GM23248 (cell line): ENCODE measurements around the gene POLD3. TPM values are rescaled to one million over a fixed set of nuclear protein-coding genes. Genes with fewer than 3 reads are reported as not detected.

Experiments
- DNase-seq: peaks from one replicate; pipeline ENCODE4 v3.0.0-alpha.2; 2015
- H2AFZ ChIP-seq: fragments of 200-600 bp; sonication (generic); 2 replicates; pipeline ENCODE4 v1.6.1; 2016; ENCODE audit warnings: antibody characterized with exemption
- H3F3A ChIP-seq: fragments of 200-600 bp; sonication (generic); 2 replicates; pipeline ENCODE4 v1.6.1; 2016; ENCODE audit warnings: mild to moderate bottlenecking, antibody characterized with exemption, mixed run types; ENCODE audit not compliant: insufficient read depth
- H3K27ac ChIP-seq: fragments of 200-600 bp; sonication (generic); 2 replicates; pipeline ENCODE4 v1.5.1; 2016; ENCODE audit warnings: mild to moderate bottlenecking
- H3K27me3 ChIP-seq: fragments of 200-600 bp; sonication (generic); replicated peaks from 2 replicates; pipeline ENCODE4 v1.6.1; 2016; ENCODE audit warnings: mild to moderate bottlenecking; ENCODE audit not compliant: insufficient read depth
- H3K36me3 ChIP-seq: fragments of 200-600 bp; sonication (generic); 2 replicates; pipeline ENCODE4 v1.6.1; 2016; ENCODE audit warnings: low read depth, mild to moderate bottlenecking
- H3K4me1 ChIP-seq: fragments of 200-600 bp; sonication (generic); 2 replicates; pipeline ENCODE4 v1.6.1; 2016; ENCODE audit warnings: mild to moderate bottlenecking; ENCODE audit not compliant: insufficient read depth
- H3K4me2 ChIP-seq: fragments of 200-600 bp; sonication (generic); one replicate; pipeline ENCODE4 v1.6.1; 2016; ENCODE audit warnings: mild to moderate bottlenecking; ENCODE audit not compliant: unreplicated experiment
- H3K4me3 ChIP-seq: fragments of 200-600 bp; sonication (generic); 2 replicates; pipeline ENCODE4 v1.5.1; 2016; ENCODE audit warnings: mild to moderate bottlenecking
- H3K79me2 ChIP-seq: fragments of 200-600 bp; sonication (generic); 2 replicates; pipeline ENCODE4 v1.6.1; 2016; ENCODE audit warnings: mild to moderate bottlenecking; ENCODE audit not compliant: insufficient read depth
- H3K9ac ChIP-seq: fragments of 200-600 bp; sonication (generic); 2 replicates; pipeline ENCODE4 v1.6.1; 2016; ENCODE audit warnings: mild to moderate bottlenecking
- H3K9me2 ChIP-seq: fragments of 200-600 bp; sonication (generic); 2 replicates; pipeline ENCODE4 v1.6.1; 2016; ENCODE audit warnings: mixed run types, mild to moderate bottlenecking, moderate library complexity; ENCODE audit not compliant: insufficient read depth
- H3K9me3 ChIP-seq: fragments of 200-600 bp; sonication (generic); one replicate; pipeline ENCODE4 v1.6.1; 2017; ENCODE audit warnings: low read depth
- H4K20me1 ChIP-seq: fragments of 200-600 bp; sonication (generic); 2 replicates; pipeline ENCODE4 v1.6.0; 2016; ENCODE audit not compliant: insufficient read depth
- EZH2 ChIP-seq: fragments of 200-600 bp; sonication (generic); IDR thresholded peaks from 2 replicates; pipeline ENCODE4 v1.6.1; 2018; ENCODE audit warnings: antibody characterized with exemption, mild to moderate bottlenecking; ENCODE audit not compliant: insufficient read depth, poor library complexity, severe bottlenecking
- EZH2phosphoT487 ChIP-seq: fragments of 200-600 bp; sonication (generic); IDR thresholded peaks from 2 replicates; pipeline ENCODE4 v1.6.1; 2018; ENCODE audit warnings: antibody characterized with exemption, moderate library complexity, mild to moderate bottlenecking, low read depth; ENCODE audit not compliant: insufficient read depth
- WGBS, 2 experiments: methylation state at CpG; one replicate each; pipeline ENCODE4 v1.1.6; 2015 to 2017; ENCODE audit warnings: low lambda C conversion rate in 2 of 2, low coverage in 1 of 2; ENCODE audit errors: missing lambda C conversion rate in 2 of 2; 5-methylcytosine and 5-hydroxymethylcytosine counted together
- in situ Hi-C: fragments of 300-500 bp; cut with MboI; formaldehyde crosslinking; loops from 2 replicates; pipeline ENCODE4 v1.15.0; 2020
- polyA plus RNA-seq: library from polyadenylated mRNA; unstranded; fragments of >200 nt; fragmentation: Nextera tagmentation; extraction: Ambion mirVana; gene quantifications from 2 replicates; pipeline ENCODE4 v1.2.1, GENCODE V29; 2016
- total RNA-seq: library from RNA; depleted of rRNA; stranded (reverse); fragments of >200 nt; shearing (Covaris generic); gene quantifications from 2 replicates; pipeline ENCODE4 v1.2.3, GENCODE V29; 2014

Gene POLD3
- total and polyA plus RNA-seq, 2 experiments from 2014 or later, result 8.4 to 16.5 TPM

DNA sequence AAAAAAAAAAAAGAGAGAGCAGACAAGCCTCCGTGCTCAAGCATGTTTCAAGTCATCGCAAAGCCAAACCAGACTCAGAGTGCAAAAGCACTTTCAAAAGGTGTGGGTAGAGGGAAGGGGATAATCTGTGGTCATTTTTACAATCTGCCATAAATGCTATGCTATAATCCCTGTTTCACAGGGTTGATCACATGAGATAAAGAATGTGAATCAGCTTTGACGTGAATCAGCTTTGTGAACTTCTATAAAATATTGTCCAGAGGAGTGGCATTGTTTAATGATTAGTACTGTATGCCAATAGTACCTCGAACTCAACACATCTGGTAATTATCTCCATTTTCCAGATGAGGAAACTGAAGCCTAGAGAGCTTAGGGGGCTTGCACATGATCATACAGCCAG, 20.0 kb upstream of the POLD3 start:
- H3K9me2 ChIP-seq, result no peaks in the 10 kb centered on the region
- no peak overlapping the region for H3K27ac ChIP-seq
- no peaks in the 10 kb centered on the region for H3K79me2 ChIP-seq
- in situ Hi-C loops, result loop anchor here (5.0 kb wide), 1 partner anchor 120 kb away; no protein-coding TSS in a partner anchor
- no peak overlapping the region for H3K4me3 ChIP-seq
- H3K4me2 ChIP-seq, result no peak overlapping the region
- H3K9ac ChIP-seq, result no peak overlapping the region
- no peak overlapping the region for H2AFZ ChIP-seq
- TF ChIP-seq EZH2phosphoT487 (no peak), EZH2 (no peak)
- no peaks in the 10 kb centered on the region for H3K9me3 ChIP-seq
- 57 to 62% methylated on average over 4 of the region's 4 CpGs for WGBS, 2 experiments
- no peaks in the 10 kb centered on the region for H4K20me1 ChIP-seq
- no peaks in the 10 kb centered on the region; the same call in 1 of the 2 replicates for H3K27me3 ChIP-seq
- no peaks in the 10 kb centered on the region for H3K4me1 ChIP-seq
- H3K36me3 ChIP-seq, result no peaks in the 10 kb centered on the region
- DNase-seq, result no peak
- H3F3A ChIP-seq, result no peaks in the 10 kb centered on the region

DNA sequence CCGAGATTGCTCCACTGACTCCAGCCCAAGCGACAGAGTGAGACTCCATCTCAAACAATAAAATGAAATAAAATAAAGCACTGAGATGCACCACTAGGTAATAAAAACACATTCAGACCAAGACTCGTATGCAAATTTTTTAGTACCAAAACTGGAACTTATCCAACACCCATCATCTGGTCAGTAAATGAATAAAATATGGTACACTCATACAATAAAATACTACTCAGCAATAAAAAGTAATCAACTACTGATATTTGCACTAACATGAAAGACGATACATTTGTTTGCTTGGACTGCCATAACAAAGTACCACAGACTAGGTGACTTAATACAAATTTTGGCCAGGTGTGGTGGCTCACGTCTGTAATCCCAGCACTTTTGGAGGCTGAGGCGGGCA, 17.8 kb upstream of the POLD3 start:
- TF ChIP-seq EZH2, result no peak
- no peak for TF ChIP-seq EZH2phosphoT487
- no peak for DNase-seq
- Histone ChIP-seq H3K9me3 (no peaks in the 10 kb centered on the region), H3F3A (no peaks in the 10 kb centered on the region), H3K4me3 (no peak overlapping the region), H3K27me3 (no peaks in the 10 kb centered on the region; the same call in 1 of the 2 replicates), H3K9ac (no peak overlapping the region), H3K4me2 (no peak overlapping the region), H3K9me2 (no peaks in the 10 kb centered on the region), H3K4me1 (no peaks in the 10 kb centered on the region), H4K20me1 (no peaks in the 10 kb centered on the region), H3K79me2 (no peaks in the 10 kb centered on the region), H3K36me3 (no peaks in the 10 kb centered on the region), H2AFZ (no peak overlapping the region), H3K27ac (no peak overlapping the region)
- in situ Hi-C loops, result loop anchor here (5.0 kb wide), 1 partner anchor 122 kb away; no protein-coding TSS in a partner anchor
- 59 to 63% methylated on average over 6 of the region's 6 CpGs for WGBS, 2 experiments

DNA sequence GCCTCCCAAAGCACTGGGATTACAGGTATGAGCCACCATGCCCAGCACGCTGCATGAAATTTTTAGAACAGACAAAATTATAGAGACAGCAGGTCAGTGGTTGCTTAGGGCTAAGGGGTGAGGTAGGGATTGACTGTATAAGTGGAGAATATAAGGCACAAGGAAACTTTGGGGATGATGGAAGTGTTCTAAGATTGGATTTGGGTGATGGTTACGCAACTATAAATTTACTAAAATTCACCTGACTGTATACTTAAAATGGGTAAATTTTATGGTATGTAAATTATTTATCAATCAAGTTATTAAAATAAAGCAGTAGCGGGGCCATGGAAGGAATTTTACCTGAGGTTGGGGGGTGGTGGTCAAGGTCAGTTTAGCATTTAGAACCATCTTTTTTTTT, 16.4 kb upstream of the POLD3 start:
- no peak overlapping the region for H3K4me2 ChIP-seq
- no peak overlapping the region for H2AFZ ChIP-seq
- H3K9me2 ChIP-seq, result no peaks in the 10 kb centered on the region
- H3K9ac ChIP-seq, result no peak overlapping the region
- no peaks in the 10 kb centered on the region; the same call in 1 of the 2 replicates for H3K27me3 ChIP-seq
- TF ChIP-seq EZH2phosphoT487 (no peak), EZH2 (no peak)
- H3K9me3 ChIP-seq, result no peaks in the 10 kb centered on the region
- H3K79me2 ChIP-seq, result no peaks in the 10 kb centered on the region
- no peaks in the 10 kb centered on the region for H4K20me1 ChIP-seq
- H3K4me1 ChIP-seq, result no peaks in the 10 kb centered on the region
- H3K4me3 ChIP-seq, result no peak overlapping the region
- no peaks in the 10 kb centered on the region for H3F3A ChIP-seq
- no peak for DNase-seq
- WGBS, 2 experiments, result 88 to 89% methylated on average over 3 of the region's 3 CpGs
- no peak overlapping the region for H3K27ac ChIP-seq
- no peaks in the 10 kb centered on the region for H3K36me3 ChIP-seq
- in situ Hi-C loops, result no loop called here

DNA sequence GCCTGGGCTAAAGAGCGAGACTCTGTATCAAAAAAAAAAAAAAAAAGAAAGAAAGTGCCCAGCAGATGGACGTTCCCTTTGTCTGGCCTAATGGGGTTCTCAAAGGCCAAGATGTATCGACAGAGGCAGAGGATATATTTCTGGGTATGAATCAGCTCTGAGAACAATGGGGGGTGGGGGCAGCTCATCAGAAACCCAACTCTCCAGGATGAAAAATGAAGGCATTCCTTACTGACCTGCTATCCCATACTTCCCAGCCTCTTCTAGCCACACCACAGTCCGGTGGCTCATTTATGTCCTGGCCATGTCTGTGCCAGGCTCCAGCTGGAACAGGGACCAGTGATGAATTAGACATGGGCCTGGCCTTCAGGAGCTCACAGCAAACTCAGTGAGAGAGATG, 15.2 kb upstream of the POLD3 start:
- no peaks in the 10 kb centered on the region for H3K9me2 ChIP-seq
- no peaks in the 10 kb centered on the region for H3K4me1 ChIP-seq
- TF ChIP-seq EZH2phosphoT487, result no peak
- no peak for TF ChIP-seq EZH2
- H3K27ac ChIP-seq, result no peak overlapping the region
- H3K4me2 ChIP-seq, result no peak overlapping the region
- H3K27me3 ChIP-seq, result no peaks in the 10 kb centered on the region; the same call in 1 of the 2 replicates
- no peaks in the 10 kb centered on the region for H3K79me2 ChIP-seq
- H4K20me1 ChIP-seq, result no peaks in the 10 kb centered on the region
- in situ Hi-C loops, result no loop called here
- H3K9me3 ChIP-seq, result no peaks in the 10 kb centered on the region
- H3K9ac ChIP-seq, result no peak overlapping the region
- WGBS, 2 experiments, result 70 to 74% methylated on average over 4 of the region's 4 CpGs
- no peaks in the 10 kb centered on the region for H3K36me3 ChIP-seq
- no peak overlapping the region for H2AFZ ChIP-seq
- no peak for DNase-seq
- H3F3A ChIP-seq, result no peaks in the 10 kb centered on the region
- no peak overlapping the region for H3K4me3 ChIP-seq
